Pancreas (tissue), 10 donors: Measurements from ENCODE around the gene TPSB2. TPM values are rescaled to one million over a fixed set of nuclear protein-coding genes. Genes with fewer than 3 reads are reported as not detected.

ENCODE experiments used
- ATAC-seq, 4 donors: fragments of 200-7000 bp; cut with Tn5 transposase; one replicate each; pipeline versions ENCODE4 v1.8.0 to v1.9.1; 2020; ENCODE audit warnings: mild to moderate bottlenecking in 4 of 4, moderate library complexity in 4 of 4
- DNase-seq, 6 donors: peaks; one replicate each; pipeline ENCODE4 v3.0.0-alpha.2; 2020
- FAIRE-seq: peaks from 2 replicates; lab custom pipeline; 2012; peaks lifted over from hg19 to GRCh38; lab: Jason Lieb, UNC
- H3K27ac ChIP-seq, 4 donors: fragments of 200-600 bp; sonication (generic); 1 replicate in 3 of 4; 2 replicates in 1 of 4; pipeline versions ENCODE4 v1.5.0 to v1.8.0; 2020
- H3K27me3 ChIP-seq, 4 donors: fragments of 200-600 bp; one replicate each; pipeline ENCODE4 v1.8.0; 2021
- H3K36me3 ChIP-seq, 3 donors: fragments of 200-600 bp; sonication (generic) in 1 of 3; one replicate each; pipeline versions ENCODE4 v1.5.0 to v1.8.0; 2020 to 2021
- H3K4me1 ChIP-seq, 3 donors: fragments of 200-600 bp; one replicate each; pipeline ENCODE4 v1.8.0; 2021
- H3K4me3 ChIP-seq, 4 donors: fragments of 200-600 bp; sonication (generic) in 2 of 4; one replicate each; pipeline versions ENCODE4 v1.5.0 to v1.8.0; 2020 to 2021
- H3K9me3 ChIP-seq, 4 donors: fragments of 200-600 bp; one replicate each; pipeline ENCODE4 v1.8.0; 2021
- WGBS, 2 donors: extraction: QIAGEN DNeasy Blood & Tissue Kit; methylation state at CpG; one replicate each; pipeline ENCODE4 v1.1.7; 2013; 5-methylcytosine and 5-hydroxymethylcytosine counted together
- intact Hi-C, 3 donors: fragments of 100-400 bp; cut with DNase I; formaldehyde crosslinking; loops; one replicate each; pipeline versions ENCODE4 v1.11.1 to v1.14.2; 2022
- polyA plus RNA-seq, 2 donors: library from polyadenylated mRNA; stranded (reverse); fragments of 200-250 nt; gene quantifications; one replicate each; pipeline ENCODE4 v1.2.3, GENCODE V29; 2013
- total RNA-seq, 6 donors: library from RNA; stranded (reverse); fragmentation: NEBNext Ultra II Directional in 4 of 6; extraction: Animal tissue kit (Norgen Biotek cat#: 25700) in 4 of 6; gene quantifications; one replicate each; pipeline versions ENCODE4 v1.2.1 to v1.2.4, GENCODE V29; 2021 to 2023
- TF ChIP-seq, protein P1 (sequence below), 4 donors: fragments of 200-600 bp; sonication (generic) in 3 of 4; IDR thresholded peaks; one replicate each; pipeline versions ENCODE4 v1.5.0 to v1.8.0; 2021; ENCODE audit warnings: antibody characterized with exemption in 4 of 4
- donor health status: healthy with polysubstance abuse.
- donor health status: DM: no; HTN: no; CAD: no; lungs with moderate emphysema.
- donor health status: DM: no; HTN: no; CAD: no.
- donor health status: control.
- donor health status: control.
- donor health status: Bipolar disorder and iron deficiency.
- donor health status: DM: yes; HTN: yes; CAD: no.
- donor health status: DM: no; HTN: no; CAD: no.
- donor health status: DM: no; HTN: no; CAD: no.
- donor health status: DM: yes; HTN: yes; CAD: no.

The TPSB2 gene
- total and polyA plus RNA-seq, 8 donors: 0.69 to 12.2 (median 4.9) TPM

DNA sequence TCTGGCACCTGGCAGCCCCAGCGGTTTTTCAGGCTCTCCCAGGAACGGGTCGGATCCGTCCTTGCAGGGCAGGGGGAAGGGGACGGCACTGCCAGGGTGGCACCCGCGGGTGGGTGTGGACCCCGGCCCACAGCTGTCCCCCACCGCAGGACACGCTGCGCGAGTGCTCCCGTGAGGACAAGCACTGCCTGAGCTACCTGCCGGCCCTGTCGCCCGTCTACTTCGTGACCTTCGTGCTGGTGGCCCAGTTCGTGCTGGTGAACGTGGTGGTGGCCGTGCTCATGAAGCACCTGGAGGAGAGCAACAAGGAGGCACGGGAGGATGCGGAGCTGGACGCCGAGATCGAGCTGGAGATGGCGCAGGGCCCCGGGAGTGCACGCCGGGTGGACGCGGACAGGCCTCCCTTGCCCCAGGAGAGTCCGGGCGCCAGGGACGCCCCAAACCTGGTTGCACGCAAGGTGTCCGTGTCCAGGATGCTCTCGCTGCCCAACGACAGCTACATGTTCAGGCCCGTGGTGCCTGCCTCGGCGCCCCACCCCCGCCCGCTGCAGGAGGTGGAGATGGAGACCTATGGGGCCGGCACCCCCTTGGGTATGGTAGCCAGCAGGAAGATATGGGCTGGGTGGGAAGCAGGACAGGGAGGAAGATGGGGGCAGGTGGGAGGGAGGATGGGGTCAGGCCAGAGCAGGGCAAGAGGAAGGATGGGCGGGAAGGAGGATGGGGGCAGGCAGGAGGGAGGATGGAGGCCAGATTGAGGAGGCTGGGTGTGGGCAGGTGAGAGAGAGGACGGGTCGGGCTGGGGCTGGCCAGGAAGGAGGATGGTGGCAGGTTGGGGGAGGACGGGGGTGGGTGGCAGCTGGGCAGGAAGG, 11.7 kb downstream of the TPSB2 start:
- H3K36me3 ChIP-seq: no peaks in the 10 kb centered on the region
- intact Hi-C loops: no loop called here
- H3K9me3 ChIP-seq: no peaks in the 10 kb centered on the region
- H3K27ac ChIP-seq: no peak overlapping the region
- TF ChIP-seq, protein P1, sequence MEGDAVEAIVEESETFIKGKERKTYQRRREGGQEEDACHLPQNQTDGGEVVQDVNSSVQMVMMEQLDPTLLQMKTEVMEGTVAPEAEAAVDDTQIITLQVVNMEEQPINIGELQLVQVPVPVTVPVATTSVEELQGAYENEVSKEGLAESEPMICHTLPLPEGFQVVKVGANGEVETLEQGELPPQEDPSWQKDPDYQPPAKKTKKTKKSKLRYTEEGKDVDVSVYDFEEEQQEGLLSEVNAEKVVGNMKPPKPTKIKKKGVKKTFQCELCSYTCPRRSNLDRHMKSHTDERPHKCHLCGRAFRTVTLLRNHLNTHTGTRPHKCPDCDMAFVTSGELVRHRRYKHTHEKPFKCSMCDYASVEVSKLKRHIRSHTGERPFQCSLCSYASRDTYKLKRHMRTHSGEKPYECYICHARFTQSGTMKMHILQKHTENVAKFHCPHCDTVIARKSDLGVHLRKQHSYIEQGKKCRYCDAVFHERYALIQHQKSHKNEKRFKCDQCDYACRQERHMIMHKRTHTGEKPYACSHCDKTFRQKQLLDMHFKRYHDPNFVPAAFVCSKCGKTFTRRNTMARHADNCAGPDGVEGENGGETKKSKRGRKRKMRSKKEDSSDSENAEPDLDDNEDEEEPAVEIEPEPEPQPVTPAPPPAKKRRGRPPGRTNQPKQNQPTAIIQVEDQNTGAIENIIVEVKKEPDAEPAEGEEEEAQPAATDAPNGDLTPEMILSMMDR (IDR thresholded peaks at IDR 0.05): no peak
- DNase-seq (no peak), ATAC-seq (no peak), FAIRE-seq (no peak)
- WGBS, 2 donors: 69 to 82% methylated on average over 46 to 49 of the region's 49 CpGs
- H3K4me3 ChIP-seq: no peak overlapping the region
- no peaks in the 10 kb centered on the region for H3K4me1 ChIP-seq
- H3K27me3 ChIP-seq: no peaks in the 10 kb centered on the region

DNA sequence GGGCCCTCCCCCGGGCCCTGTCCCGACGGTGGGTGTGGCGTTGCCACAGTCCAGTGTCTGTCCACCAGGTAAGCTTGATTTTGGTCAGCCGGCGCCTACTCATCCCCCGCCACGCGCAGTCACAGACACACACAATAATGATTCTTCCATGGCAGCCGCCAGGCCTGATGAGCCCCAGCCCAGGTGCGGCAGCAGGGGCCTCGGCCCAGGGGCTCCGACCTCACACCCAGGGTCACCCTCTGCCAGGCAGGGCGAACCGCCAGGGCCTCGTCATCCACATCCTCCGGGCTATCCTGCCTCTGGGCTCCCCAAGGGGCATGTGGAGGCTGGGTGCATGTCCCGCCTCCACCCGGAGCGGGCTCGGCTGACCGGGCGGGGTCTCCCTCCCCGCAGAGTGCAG, 12.5 kb downstream of the TPSB2 start:
- Histone ChIP-seq H3K4me3 (no peak overlapping the region), H3K4me1 (no peaks in the 10 kb centered on the region), H3K9me3 (no peaks in the 10 kb centered on the region), H3K27me3 (no peaks in the 10 kb centered on the region), H3K36me3 (no peaks in the 10 kb centered on the region), H3K27ac (no peak overlapping the region)
- FAIRE-seq (no peak), DNase-seq (no peak), ATAC-seq (no peak)
- 79 to 87% methylated on average over 24 of the region's 24 CpGs for WGBS, 2 donors
- TF ChIP-seq, protein P1 (IDR thresholded peaks at IDR 0.05): no peak
- intact Hi-C loops: no loop called here

DNA sequence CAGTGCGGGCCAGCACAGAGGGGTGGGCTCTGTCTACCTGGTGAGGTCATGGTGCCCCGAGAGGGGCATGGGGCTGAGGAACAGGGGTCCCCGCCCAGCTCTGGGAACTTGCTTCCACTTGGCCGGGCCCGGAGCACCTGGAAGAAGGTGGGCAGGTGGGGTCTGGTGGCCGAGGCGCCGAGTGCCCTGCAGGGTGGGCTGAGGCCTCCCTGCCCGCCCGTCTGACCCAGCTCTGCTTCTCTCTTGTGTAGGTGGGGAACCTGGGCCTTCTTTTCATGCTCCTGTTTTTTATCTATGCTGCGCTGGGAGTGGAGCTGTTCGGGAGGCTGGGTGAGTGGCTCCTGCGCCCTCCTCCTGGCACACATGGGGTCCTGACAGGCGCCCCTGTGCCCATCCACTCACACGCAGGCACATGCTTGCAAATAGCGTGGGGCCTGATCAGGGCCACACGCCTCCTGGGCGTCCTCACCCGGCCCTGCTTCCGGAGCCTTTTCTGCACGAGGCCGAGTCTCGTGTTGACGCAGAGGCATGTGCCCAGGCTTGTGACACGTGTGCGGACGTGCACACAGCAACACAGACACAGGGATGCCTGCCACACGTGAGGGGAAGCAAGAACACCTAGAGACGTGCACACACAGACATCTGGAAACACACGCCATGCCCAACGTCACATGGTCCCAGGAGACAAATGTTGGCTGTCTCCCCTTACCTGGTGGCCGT, 13.1 kb downstream of the TPSB2 start:
- Histone ChIP-seq H3K27me3 (no peaks in the 10 kb centered on the region), H3K9me3 (no peaks in the 10 kb centered on the region), H3K27ac (no peak overlapping the region), H3K4me3 (no peak overlapping the region), H3K4me1 (no peaks in the 10 kb centered on the region), H3K36me3 (no peaks in the 10 kb centered on the region)
- FAIRE-seq (no peak), DNase-seq (no peak), ATAC-seq (no peak)
- intact Hi-C loops: no loop called here
- TF ChIP-seq, protein P1 (IDR thresholded peaks at IDR 0.05): no peak
- 70 to 84% methylated on average over 32 of the region's 32 CpGs for WGBS, 2 donors

DNA sequence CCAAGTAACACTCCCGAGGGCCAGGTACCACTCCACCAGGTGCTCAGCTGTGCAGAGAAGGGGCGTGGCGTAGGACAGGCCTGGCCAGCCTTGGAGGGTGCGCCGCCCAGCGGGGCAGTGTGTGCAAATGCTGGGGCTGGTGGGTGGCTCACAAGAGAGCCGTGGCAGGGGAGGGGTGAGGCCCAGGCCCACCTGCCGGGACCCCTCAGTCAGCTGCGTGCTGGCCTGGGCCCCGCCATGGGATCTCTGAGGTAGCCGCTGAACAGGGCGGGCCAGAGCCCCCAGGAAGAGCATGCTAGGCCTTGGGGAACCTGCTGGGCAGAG, 13.7 kb downstream of the TPSB2 start:
- intact Hi-C loops: no loop called here
- no peaks in the 10 kb centered on the region for H3K4me1 ChIP-seq
- no peak for ATAC-seq
- H3K27me3 ChIP-seq: no peaks in the 10 kb centered on the region
- TF ChIP-seq, protein P1 (IDR thresholded peaks at IDR 0.05): no peak
- WGBS, 2 donors: 72 to 89% methylated on average over 10 to 12 of the region's 12 CpGs
- no peak overlapping the region for H3K27ac ChIP-seq
- H3K9me3 ChIP-seq: no peaks in the 10 kb centered on the region
- H3K36me3 ChIP-seq: no peaks in the 10 kb centered on the region
- no peak overlapping the region for H3K4me3 ChIP-seq
- no peak for FAIRE-seq
- no peak for DNase-seq
